HepG2 (cell line): ENCODE measurements around the gene PATE4. TPM values are rescaled to one million over a fixed set of nuclear protein-coding genes. Genes with fewer than 3 reads are reported as not detected.

Experiments used
- ATAC-seq: fragments of 200-7000 bp; cut with Tn5 transposase; 3 replicates; pipeline ENCODE4 v1.9.1; 2020; ENCODE audit warnings: mild to moderate bottlenecking, moderate library complexity
- BruUV-seq: library from RNA; stranded (reverse); fragments of 400-500 nt; replicated peaks from 2 replicates; lab custom pipeline; 2021; lab: Mats Ljungman, UMichigan
- CTCF ChIA-PET: fragments of 300-600 bp; formaldehyde crosslinking; extraction: SDS; loops from one replicate; lab custom pipeline; 2021; ENCODE audit warnings: low total read pairs, inconsistent platforms, low intra/inter-chr PET ratio; lab: Yijun Ruan, JAX
- POLR2A ChIA-PET: fragments of 350-600 bp; sonication (Branson Sonifier 250); formaldehyde crosslinking; loops from one replicate; lab custom pipeline; 2020; ENCODE audit warnings: antibody characterized with exemption, inconsistent platforms; lab: Yijun Ruan, JAX
- DNase-seq: peaks from one replicate; pipeline ENCODE4 v3.0.0-alpha.2; 2015; ENCODE audit warnings: low spot score
- FAIRE-seq: peaks from 3 replicates; lab custom pipeline; 2011; peaks lifted over from hg19 to GRCh38; lab: Jason Lieb, UNC
- H2AFZ ChIP-seq: one replicate; pipeline ENCODE4 v1.6.1; 2011; ENCODE audit warnings: low read length, inconsistent platforms
- H3K27ac ChIP-seq: fragments of 300-600 bp; 3 replicates; pipeline ENCODE4 v1.8.0; 2011; ENCODE audit warnings: mixed run types, mild to moderate bottlenecking, mixed read lengths, low read length, inconsistent platforms; ENCODE audit not compliant: insufficient read depth; ENCODE audit errors: extremely low read length
- H3K27me3 ChIP-seq, 2 experiments: fragments of 200-600 bp in 1 of 2; 2 replicates in 1 of 2; 3 replicates in 1 of 2; pipeline versions ENCODE4 v1.6.0 to v1.8.0; 2011; ENCODE audit warnings: low read length in 2 of 2, mild to moderate bottlenecking in 2 of 2, moderate library complexity in 2 of 2, inconsistent platforms in 1 of 2; ENCODE audit not compliant: insufficient read depth in 2 of 2, control insufficient read depth in 1 of 2
- H3K36me3 ChIP-seq, 2 experiments: fragments of 200-600 bp in 1 of 2; replicated peaks in 1 of 2; 2 replicates in 1 of 2; 3 replicates in 1 of 2; pipeline versions ENCODE4 v1.5.1 to v1.8.0; 2011; ENCODE audit warnings: low read length in 2 of 2, inconsistent platforms in 1 of 2; ENCODE audit not compliant: insufficient read depth in 2 of 2, control insufficient read depth in 1 of 2
- H3K4me1 ChIP-seq: 2 replicates; pipeline ENCODE4 v1.5.1; 2012; ENCODE audit warnings: low read length, inconsistent platforms; ENCODE audit not compliant: insufficient read depth
- H3K4me2 ChIP-seq: 2 replicates; pipeline ENCODE4 v1.6.0; 2011; ENCODE audit warnings: low read depth, low read length, inconsistent platforms
- H3K4me3 ChIP-seq, 3 experiments: fragments of 200-600 bp in 1 of 3; sonication (generic), shearing (Covaris generic) in 1 of 3; replicated peaks in 1 of 3; 2 replicates each; pipeline ENCODE4 v1.5.1; 2011 to 2016; ENCODE audit warnings: low read length in 3 of 3, inconsistent platforms in 2 of 3, low read depth in 2 of 3, mild to moderate bottlenecking in 2 of 3, control low read depth in 1 of 3, mixed read lengths in 1 of 3; ENCODE audit not compliant: insufficient read depth in 1 of 3
- H3K79me2 ChIP-seq: one replicate; pipeline ENCODE4 v1.6.1; 2011; ENCODE audit warnings: low read length, inconsistent platforms; ENCODE audit not compliant: insufficient read depth
- H3K9ac ChIP-seq: 2 replicates; pipeline ENCODE4 v1.6.0; 2011; ENCODE audit warnings: mild to moderate bottlenecking, low read depth, low read length, inconsistent platforms; ENCODE audit not compliant: insufficient read depth
- H3K9me3 ChIP-seq: 2 replicates; pipeline ENCODE4 v1.5.1; 2012; ENCODE audit warnings: mild to moderate bottlenecking, low read length
- H4K20me1 ChIP-seq: 2 replicates; pipeline ENCODE4 v1.6.0; 2011; ENCODE audit warnings: inconsistent platforms, mild to moderate bottlenecking, low read length, moderate library complexity; ENCODE audit not compliant: insufficient read depth
- CBX1 ChIP-seq: IDR thresholded peaks from one replicate; pipeline ENCODE4 v1.6.1; 2016; ENCODE audit warnings: antibody characterized with exemption, low read depth
- SMC3 ChIP-seq: IDR thresholded peaks from 2 replicates; pipeline ENCODE4 v1.6.1; 2011; ENCODE audit warnings: low read length, improper control_type of control experiment
- TGIF2 ChIP-seq: IDR thresholded peaks from 2 replicates; pipeline ENCODE4 v1.6.1; 2016; ENCODE audit warnings: control low read depth, missing compliant biosample characterization
- ZNF615 ChIP-seq: sonication (generic); formaldehyde crosslinking; IDR thresholded peaks from 2 replicates; pipeline ENCODE4 v1.5.0; 2020; ENCODE audit warnings: mild to moderate bottlenecking, missing genetic modification reagents, borderline replicate concordance
- WGBS: methylation state at CpG from one replicate; pipeline ENCODE4 v1.1.6; 2017; ENCODE audit warnings: low lambda C conversion rate; 5-methylcytosine and 5-hydroxymethylcytosine counted together
- in situ Hi-C: cut with HindIII; loops from 2 replicates; pipeline ENCODE4 v1.10.0; 2017; ENCODE audit warnings: low pct_unique_long_range_greater_than_20kb; ENCODE audit not compliant: extremely low pct_ligation_motif_present
- intact Hi-C: fragments of 100-400 bp; cut with micrococcal nuclease; formaldehyde crosslinking; loops from one replicate; pipeline ENCODE4 v1.10.0; 2022; ENCODE audit not compliant: unreplicated experiment
- polyA plus RNA-seq, 8 experiments: library from polyadenylated mRNA; depleted of rRNA in 3 of 8; stranded (reverse) in 7 of 8; unstranded in 1 of 8; fragments of >200 nt; fragmentation: Illumina TruSeq in 4 of 8; extraction: Trizol in 4 of 8; gene quantifications; 2 replicates each; pipeline versions ENCODE4 v1.2.1 to v1.2.3, GENCODE V29; 2011 to 2016; ENCODE audit warnings: low read depth in 4 of 8, missing spikeins in 1 of 8, mixed read lengths in 1 of 8; ENCODE audit not compliant: insufficient read depth in 1 of 8
- total RNA-seq, 5 experiments: library from RNA; depleted of rRNA; stranded (reverse); fragments of >200 nt; fragmentation: Illumina TruSeq; extraction: Trizol; gene quantifications; 2 replicates each; pipeline ENCODE4 v1.2.3, GENCODE V29; 2016; ENCODE audit warnings: low read depth in 1 of 5
- TF ChIP-seq, protein P1 (sequence below): sonication (generic); formaldehyde crosslinking; IDR thresholded peaks from 2 replicates; pipeline ENCODE4 v1.5.0; 2020; ENCODE audit warnings: mild to moderate bottlenecking, missing genetic modification reagents, moderate library complexity
- TF ChIP-seq, protein P2 (sequence below): sonication (generic); formaldehyde crosslinking; IDR thresholded peaks from 2 replicates; pipeline ENCODE4; 2020; ENCODE audit warnings: missing genetic modification reagents, mild to moderate bottlenecking, borderline replicate concordance
- TF ChIP-seq, protein P3 (sequence below): IDR thresholded peaks from 2 replicates; pipeline ENCODE4 v1.6.1; 2016; ENCODE audit warnings: low read depth

The PATE4 gene
- total and polyA plus RNA-seq, 2 of the 13 experiments (the other 11 are each of a cell fraction or from before 2014, with no cell fraction given) = not detected

DNA sequence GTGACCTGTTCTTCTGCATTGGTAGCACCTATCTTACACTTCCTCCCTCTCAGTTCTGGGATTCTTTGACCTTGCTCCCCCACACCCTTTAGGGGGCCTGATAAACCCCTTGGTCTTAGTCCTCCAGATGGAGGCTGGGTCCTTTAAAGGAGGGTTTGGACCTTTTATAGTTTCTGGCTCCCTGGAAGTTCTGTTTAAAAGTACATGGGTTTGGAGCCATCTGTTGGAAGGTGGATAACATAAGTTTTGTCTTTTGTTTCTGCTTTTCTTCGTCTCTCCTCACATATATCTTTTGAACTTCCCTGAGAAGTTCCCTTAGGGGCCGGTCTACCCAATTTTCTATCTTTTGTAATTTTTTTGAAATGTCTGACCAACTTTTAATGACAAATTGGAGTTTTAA, 36.4 kb downstream of the PATE4 start:
- Histone ChIP-seq H3K79me2 (no peaks in the 10 kb centered on the region), H3K4me1 (no peaks in the 10 kb centered on the region; the same call in 1 of the 2 replicates), H4K20me1 (no peaks in the 10 kb centered on the region), H3K9me3 (no peaks in the 10 kb centered on the region), H2AFZ (no peak overlapping the region), H3K36me3 (no peaks in the 10 kb centered on the region)
- POLR2A ChIA-PET = no interaction called here
- intact Hi-C loops = no loop called here
- DNase-seq = no peak
- ATAC-seq = no peak
- WGBS = 6% methylated on average over 2 of the region's 2 CpGs
- peak; percentile 21 for FAIRE-seq
- TF ChIP-seq, protein P1, sequence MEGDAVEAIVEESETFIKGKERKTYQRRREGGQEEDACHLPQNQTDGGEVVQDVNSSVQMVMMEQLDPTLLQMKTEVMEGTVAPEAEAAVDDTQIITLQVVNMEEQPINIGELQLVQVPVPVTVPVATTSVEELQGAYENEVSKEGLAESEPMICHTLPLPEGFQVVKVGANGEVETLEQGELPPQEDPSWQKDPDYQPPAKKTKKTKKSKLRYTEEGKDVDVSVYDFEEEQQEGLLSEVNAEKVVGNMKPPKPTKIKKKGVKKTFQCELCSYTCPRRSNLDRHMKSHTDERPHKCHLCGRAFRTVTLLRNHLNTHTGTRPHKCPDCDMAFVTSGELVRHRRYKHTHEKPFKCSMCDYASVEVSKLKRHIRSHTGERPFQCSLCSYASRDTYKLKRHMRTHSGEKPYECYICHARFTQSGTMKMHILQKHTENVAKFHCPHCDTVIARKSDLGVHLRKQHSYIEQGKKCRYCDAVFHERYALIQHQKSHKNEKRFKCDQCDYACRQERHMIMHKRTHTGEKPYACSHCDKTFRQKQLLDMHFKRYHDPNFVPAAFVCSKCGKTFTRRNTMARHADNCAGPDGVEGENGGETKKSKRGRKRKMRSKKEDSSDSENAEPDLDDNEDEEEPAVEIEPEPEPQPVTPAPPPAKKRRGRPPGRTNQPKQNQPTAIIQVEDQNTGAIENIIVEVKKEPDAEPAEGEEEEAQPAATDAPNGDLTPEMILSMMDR (CRISPR knock-in tag) = peak; percentile 21; the same call in 1 of the 2 replicates
- no peak for TF ChIP-seq CBX1
- TF ChIP-seq TGIF2 (CRISPR knock-in tag) = no peak
- no peak for TF ChIP-seq ZNF615
- TF ChIP-seq, all 625 proteins: peak for 1
- Histone ChIP-seq H3K27me3 (0 out of 5 replicates have a peak, but pooled peaks cover 0 to 11% of the 10 kb centered on the region in 2 experiments), H3K9ac (no peak overlapping the region), H3K27ac (no peak overlapping the region), H3K4me2 (no peak overlapping the region), H3K4me3 (no peak overlapping the region)
- in situ Hi-C loops = no loop called here
- CTCF ChIA-PET = no interaction called here
- no TSS peak for BruUV-seq

DNA sequence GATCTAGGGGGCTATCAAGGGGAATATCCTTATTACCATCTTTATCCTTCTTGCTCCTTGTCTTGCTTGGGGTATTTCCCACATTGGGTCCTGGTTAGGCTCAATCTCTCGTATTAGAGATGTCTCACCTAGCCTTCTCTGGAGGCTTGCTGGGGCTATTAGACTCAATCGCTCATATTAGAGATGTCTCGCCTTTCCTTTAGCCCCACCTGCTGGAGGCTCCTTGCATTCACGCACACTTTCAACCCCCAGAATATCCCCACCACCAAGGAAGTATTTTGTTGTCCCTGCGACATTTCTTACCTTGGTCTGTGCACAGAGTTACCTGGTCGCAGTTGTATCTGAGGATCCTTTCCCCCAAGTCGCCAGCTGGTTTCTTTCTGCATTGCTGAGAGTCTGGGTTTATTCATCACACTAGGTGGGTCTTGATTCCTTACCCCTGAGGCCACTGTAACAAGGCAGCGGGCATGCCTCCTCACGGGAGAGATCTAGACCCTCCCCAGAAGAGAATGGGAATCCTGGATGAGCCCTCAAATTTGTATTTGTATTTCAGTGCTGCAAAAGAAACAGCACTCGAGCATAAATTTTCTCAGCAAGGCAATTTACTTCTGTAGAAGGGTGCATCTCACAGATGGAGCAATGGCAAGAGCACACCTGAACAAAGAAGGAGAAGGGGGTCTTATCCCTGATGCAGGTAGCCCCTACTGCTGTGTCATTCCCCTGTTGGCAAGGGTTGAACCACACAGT, 38.4 kb downstream of the PATE4 start:
- ChIA-PET CTCF (interaction anchor here (1.0 to 1.3 kb wide), 2 partner anchors 148 to 318 kb away, joined by 4 to 5 read pairs; no protein-coding TSS in a partner anchor), POLR2A (no interaction called here)
- Histone ChIP-seq H4K20me1 (no peaks in the 10 kb centered on the region), H3K4me2 (no peak overlapping the region), H3K79me2 (no peaks in the 10 kb centered on the region), H3K27me3 (0 out of 5 replicates have a peak, but pooled peaks cover 0 to 11% of the 10 kb centered on the region in 2 experiments), H3K4me1 (peaks cover 6% of the 10 kb centered on the region), H3K4me3 (no peak overlapping the region), H3K9me3 (no peaks in the 10 kb centered on the region), H3K27ac (no peak overlapping the region), H2AFZ (no peak overlapping the region), H3K9ac (no peak overlapping the region), H3K36me3 (no peaks in the 10 kb centered on the region)
- intact Hi-C loops = loop anchor here (1.0 to 5.0 kb wide), 3 partner anchors 147 to 909 kb away; partner anchors contain the start of gene CHEK1
- in situ Hi-C loops = loop anchor here (5.0 to 10.0 kb wide), 4 partner anchors 147 to 447 kb away; partner anchors contain the start of gene CHEK1
- DNase-seq (peak; percentile 57), FAIRE-seq (peak; percentile 89), ATAC-seq (peak; percentile 87)
- BruUV-seq = no TSS peak
- WGBS = 11% methylated on average over 10 of the region's 10 CpGs
- TF ChIP-seq, protein P1 (CRISPR knock-in tag) = peak; percentile 77
- TF ChIP-seq, protein P2, sequence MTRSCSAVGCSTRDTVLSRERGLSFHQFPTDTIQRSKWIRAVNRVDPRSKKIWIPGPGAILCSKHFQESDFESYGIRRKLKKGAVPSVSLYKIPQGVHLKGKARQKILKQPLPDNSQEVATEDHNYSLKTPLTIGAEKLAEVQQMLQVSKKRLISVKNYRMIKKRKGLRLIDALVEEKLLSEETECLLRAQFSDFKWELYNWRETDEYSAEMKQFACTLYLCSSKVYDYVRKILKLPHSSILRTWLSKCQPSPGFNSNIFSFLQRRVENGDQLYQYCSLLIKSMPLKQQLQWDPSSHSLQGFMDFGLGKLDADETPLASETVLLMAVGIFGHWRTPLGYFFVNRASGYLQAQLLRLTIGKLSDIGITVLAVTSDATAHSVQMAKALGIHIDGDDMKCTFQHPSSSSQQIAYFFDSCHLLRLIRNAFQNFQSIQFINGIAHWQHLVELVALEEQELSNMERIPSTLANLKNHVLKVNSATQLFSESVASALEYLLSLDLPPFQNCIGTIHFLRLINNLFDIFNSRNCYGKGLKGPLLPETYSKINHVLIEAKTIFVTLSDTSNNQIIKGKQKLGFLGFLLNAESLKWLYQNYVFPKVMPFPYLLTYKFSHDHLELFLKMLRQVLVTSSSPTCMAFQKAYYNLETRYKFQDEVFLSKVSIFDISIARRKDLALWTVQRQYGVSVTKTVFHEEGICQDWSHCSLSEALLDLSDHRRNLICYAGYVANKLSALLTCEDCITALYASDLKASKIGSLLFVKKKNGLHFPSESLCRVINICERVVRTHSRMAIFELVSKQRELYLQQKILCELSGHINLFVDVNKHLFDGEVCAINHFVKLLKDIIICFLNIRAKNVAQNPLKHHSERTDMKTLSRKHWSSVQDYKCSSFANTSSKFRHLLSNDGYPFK (CRISPR knock-in tag) = no peak
- TF ChIP-seq, protein P3, sequence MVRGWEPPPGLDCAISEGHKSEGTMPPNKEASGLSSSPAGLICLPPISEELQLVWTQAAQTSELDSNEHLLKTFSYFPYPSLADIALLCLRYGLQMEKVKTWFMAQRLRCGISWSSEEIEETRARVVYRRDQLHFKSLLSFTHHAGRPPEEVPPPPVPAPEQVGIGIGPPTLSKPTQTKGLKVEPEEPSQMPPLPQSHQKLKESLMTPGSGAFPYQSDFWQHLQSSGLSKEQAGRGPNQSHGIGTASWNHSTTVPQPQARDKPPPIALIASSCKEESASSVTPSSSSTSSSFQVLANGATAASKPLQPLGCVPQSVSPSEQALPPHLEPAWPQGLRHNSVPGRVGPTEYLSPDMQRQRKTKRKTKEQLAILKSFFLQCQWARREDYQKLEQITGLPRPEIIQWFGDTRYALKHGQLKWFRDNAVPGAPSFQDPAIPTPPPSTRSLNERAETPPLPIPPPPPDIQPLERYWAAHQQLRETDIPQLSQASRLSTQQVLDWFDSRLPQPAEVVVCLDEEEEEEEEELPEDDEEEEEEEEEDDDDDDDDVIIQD (CRISPR knock-in tag) = no peak
- TF ChIP-seq SMC3 = peak; percentile 81
